Lower leg skin (tissue), 4 donors: ENCODE results near the gene KCNQ1OT1. TPM values are rescaled to one million over a fixed set of nuclear protein-coding genes. Genes with fewer than 3 reads are reported as not detected.
A peak's percentile ranks its signal among the peaks of the same experiment; 100 is the strongest.

Experiments
- DNase-seq, 2 donors: peaks; one replicate each; pipeline ENCODE4 v3.0.0-alpha.2; 2019; ENCODE audit warnings: low spot score in 2 of 2
- H3K4me3 ChIP-seq: fragments of 200-600 bp; sonication (generic); 2 replicates; pipeline ENCODE4 v1.5.1; 2017; ENCODE audit warnings: mild to moderate bottlenecking, low read depth; ENCODE audit not compliant: poor library complexity, severe bottlenecking
- POLR2A ChIP-seq, 2 donors: fragments of 450-650 bp; IDR thresholded peaks; one replicate each; pipeline ENCODE4 v1.6.1; 2016 to 2017; ENCODE audit warnings: antibody characterized with exemption in 2 of 2, mild to moderate bottlenecking in 1 of 2, moderate library complexity in 1 of 2
- WGBS, 2 donors: methylation state at CpG; one replicate each; pipeline ENCODE4 v1.1.5; 2018; 5-methylcytosine and 5-hydroxymethylcytosine counted together
- intact Hi-C: fragments of 100-400 bp; cut with DNase I; formaldehyde crosslinking; loops from one replicate; pipeline ENCODE4 v1.15.0; 2023; ENCODE audit warnings: low total_unique reads
- total RNA-seq, 4 donors: library from RNA; depleted of rRNA; stranded (reverse); fragments of >200 nt; gene quantifications; one replicate each; pipeline ENCODE4 v1.1.0, GENCODE V29; 2016
- TF ChIP-seq, protein P1 (sequence below), 3 donors: fragments of 450-650 bp; IDR thresholded peaks; one replicate each; pipeline ENCODE4 v1.5.1; 2016; ENCODE audit warnings: antibody characterized with exemption in 3 of 3, mild to moderate bottlenecking in 3 of 3, moderate library complexity in 2 of 3

KCNQ1OT1 gene
- total RNA-seq, 4 donors from 2014 or later, result 0.63 to 1.8 (median 0.91) TPM

DNA sequence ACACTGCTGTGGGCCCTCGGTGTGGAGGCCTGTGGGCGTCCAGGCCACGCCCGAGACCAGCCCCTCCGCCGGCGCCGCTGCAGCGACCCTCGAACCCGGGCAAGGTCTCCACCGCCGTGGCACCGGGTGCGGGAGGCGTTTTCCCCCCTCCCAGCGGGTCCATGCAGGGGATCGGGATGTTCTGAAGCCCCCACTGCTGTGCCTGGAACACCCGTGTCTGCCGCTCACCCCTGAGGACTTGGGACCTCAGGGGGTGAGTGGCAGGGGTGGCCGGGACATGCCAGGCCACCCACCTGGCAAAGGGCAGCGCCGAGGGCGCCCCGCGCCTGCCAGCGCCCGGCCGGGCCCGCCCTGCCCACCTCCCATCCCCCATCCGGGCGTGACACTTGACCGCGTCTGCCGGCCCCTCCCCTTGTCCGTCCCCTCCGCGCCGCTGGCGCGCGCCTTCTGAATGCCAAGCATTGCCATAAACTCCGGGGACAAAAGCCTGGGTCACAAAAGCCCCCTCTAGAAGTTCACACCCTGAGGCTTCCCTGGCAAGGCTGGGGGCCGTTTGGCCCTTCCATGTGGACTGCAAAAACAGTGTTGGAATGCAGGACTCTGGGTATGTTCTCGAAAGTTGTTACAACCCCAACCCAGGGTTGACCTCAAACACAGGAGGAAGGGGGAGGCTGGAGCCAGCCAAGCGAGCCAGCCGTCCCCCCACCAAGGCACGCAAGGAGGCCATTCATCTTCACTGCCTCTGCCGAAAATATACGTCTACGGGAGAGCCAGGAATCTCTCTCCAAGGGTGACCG is 819 bp upstream of the KCNQ1OT1 start:
- intact Hi-C loops, result no loop called here
- peak; percentile 45 to 91 for DNase-seq
- 57 to 76% methylated on average over 49 to 52 of the region's 52 CpGs for WGBS, 2 donors
- TF ChIP-seq, protein P1, sequence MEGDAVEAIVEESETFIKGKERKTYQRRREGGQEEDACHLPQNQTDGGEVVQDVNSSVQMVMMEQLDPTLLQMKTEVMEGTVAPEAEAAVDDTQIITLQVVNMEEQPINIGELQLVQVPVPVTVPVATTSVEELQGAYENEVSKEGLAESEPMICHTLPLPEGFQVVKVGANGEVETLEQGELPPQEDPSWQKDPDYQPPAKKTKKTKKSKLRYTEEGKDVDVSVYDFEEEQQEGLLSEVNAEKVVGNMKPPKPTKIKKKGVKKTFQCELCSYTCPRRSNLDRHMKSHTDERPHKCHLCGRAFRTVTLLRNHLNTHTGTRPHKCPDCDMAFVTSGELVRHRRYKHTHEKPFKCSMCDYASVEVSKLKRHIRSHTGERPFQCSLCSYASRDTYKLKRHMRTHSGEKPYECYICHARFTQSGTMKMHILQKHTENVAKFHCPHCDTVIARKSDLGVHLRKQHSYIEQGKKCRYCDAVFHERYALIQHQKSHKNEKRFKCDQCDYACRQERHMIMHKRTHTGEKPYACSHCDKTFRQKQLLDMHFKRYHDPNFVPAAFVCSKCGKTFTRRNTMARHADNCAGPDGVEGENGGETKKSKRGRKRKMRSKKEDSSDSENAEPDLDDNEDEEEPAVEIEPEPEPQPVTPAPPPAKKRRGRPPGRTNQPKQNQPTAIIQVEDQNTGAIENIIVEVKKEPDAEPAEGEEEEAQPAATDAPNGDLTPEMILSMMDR (IDR thresholded peaks at IDR 0.05), result no peak
- no peak for TF ChIP-seq POLR2A (IDR thresholded peaks at IDR 0.05)
- peak overlapping the region; percentile 36 for H3K4me3 ChIP-seq

GRCh38 chr11:2699185-2699530 is 636 bp downstream of the KCNQ1OT1 start:
- peak in 1 of 2 donors; percentile 85 for DNase-seq
- H3K4me3 ChIP-seq, result peak overlapping the region; percentile 36
- TF ChIP-seq, protein P1 (IDR thresholded peaks at IDR 0.05), result no peak
- no peak for TF ChIP-seq POLR2A (IDR thresholded peaks at IDR 0.05)
- intact Hi-C loops, result no loop called here
- WGBS, 2 donors, result 58 to 64% methylated on average over 24 to 31 of the region's 31 CpGs

GRCh38 chr11:2698386-2699184 is 1.2 kb downstream of the KCNQ1OT1 start:
- DNase-seq, result peak in 1 of 2 donors; percentile 82
- intact Hi-C loops, result no loop called here
- TF ChIP-seq, protein P1 (IDR thresholded peaks at IDR 0.05), result no peak
- no peak for TF ChIP-seq POLR2A (IDR thresholded peaks at IDR 0.05)
- H3K4me3 ChIP-seq, result peak overlapping the region; percentile 36
- WGBS, 2 donors, result 58 to 65% methylated on average over 20 of the region's 20 CpGs

- intact Hi-C loops, result no loop called here
- no peak for TF ChIP-seq POLR2A (IDR thresholded peaks at IDR 0.05)
- TF ChIP-seq, protein P1 (IDR thresholded peaks at IDR 0.05), result no peak
- WGBS, 2 donors, result 43 to 77% methylated on average over 1 of the region's 1 CpG
- H3K4me3 ChIP-seq, result no peak overlapping the region
- no peak for DNase-seq
Measured at GRCh38 chr11:2697866-2698265, 1.9 kb downstream of the KCNQ1OT1 start.

DNA sequence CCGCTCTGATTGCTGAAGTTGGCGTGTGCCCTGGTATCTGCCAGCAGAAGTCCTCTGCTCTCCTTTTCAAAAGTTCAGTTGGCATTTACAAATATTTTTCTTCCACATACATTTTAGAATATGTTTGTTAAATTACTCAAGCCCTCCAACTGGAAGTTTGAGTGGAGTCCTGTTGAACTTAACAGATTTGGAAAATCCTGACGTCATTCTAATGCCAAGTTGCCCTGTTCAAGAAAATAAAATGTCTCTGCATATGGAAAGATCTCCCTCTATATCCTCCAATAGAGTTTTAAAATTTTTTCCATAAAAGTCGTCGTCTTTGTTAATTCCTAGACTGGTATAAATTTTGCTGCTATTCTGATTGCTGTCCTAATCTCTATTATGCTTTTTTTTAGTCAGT is 3.3 kb downstream of the KCNQ1OT1 start:
- TF ChIP-seq, protein P1 (IDR thresholded peaks at IDR 0.05), result no peak
- no peak for TF ChIP-seq POLR2A (IDR thresholded peaks at IDR 0.05)
- no peak overlapping the region for H3K4me3 ChIP-seq
- DNase-seq, result no peak
- intact Hi-C loops, result no loop called here
- WGBS, 2 donors, result 78 to 81% methylated on average over 5 of the region's 5 CpGs
